GM12878 (cell line): ENCODE measurements around the gene BAX.

ENCODE experiments used
- CTCF ChIP-seq, 3 experiments: IDR thresholded peaks in 2 of 3; conservative IDR thresholded peaks in 1 of 3; 2 replicates each; pipeline ENCODE4 v1.5.1; 2011; ENCODE audit warnings: low read depth in 3 of 3, low read length in 3 of 3, mild to moderate bottlenecking in 3 of 3, control low read depth in 2 of 3, moderate library complexity in 2 of 3, inconsistent platforms in 1 of 3, mixed read lengths in 1 of 3; ENCODE audit not compliant: control insufficient read depth in 2 of 3, insufficient read depth in 1 of 3; ENCODE audit errors: extremely low read depth in 1 of 3
- TCF3 ChIP-seq: IDR thresholded peaks from 2 replicates; pipeline ENCODE4 v1.6.1; 2012; ENCODE audit warnings: low read depth, mild to moderate bottlenecking, low read length, borderline replicate concordance; ENCODE audit not compliant: insufficient read depth

- no peak for TF ChIP-seq CTCF (IDR thresholded peaks at IDR 0.05 in 2 of 3, conservative IDR thresholded peaks at IDR 0.05 in 1 of 3; ENCODE audit: control insufficient read depth in 2 of 3, extremely low read depth in 1 of 3, insufficient read depth in 1 of 3, low read depth in 3 of 3, low read length in 3 of 3)
- TF ChIP-seq TCF3, result no peak
These were observed 33.7 kb upstream of the BAX start for GRCh38 chr19:48920949-48921348.
